Panc1 (cell line): ENCODE results near the gene SPPL2A. TPM values are rescaled to one million over a fixed set of nuclear protein-coding genes. Genes with fewer than 3 reads are reported as not detected.
"Not testable (repeated sequence)": the region's sequence is repeated elsewhere in the genome, so short reads cannot be mapped to it uniquely, and the experiment has no call there.

Experiments
- ATAC-seq: fragments of 200-7000 bp; cut with Tn5 transposase; 2 replicates; pipeline ENCODE4 v1.9.1; 2020; ENCODE audit warnings: mild to moderate bottlenecking, moderate library complexity
- BruUV-seq: library from RNA; stranded (reverse); fragments of 400-500 nt; replicated peaks from 2 replicates; lab custom pipeline; 2021; lab: Mats Ljungman, UMichigan
- CTCF ChIA-PET: fragments of 300-600 bp; sonication (Branson Sonifier 250); formaldehyde crosslinking; loops from one replicate; lab custom pipeline; 2022; ENCODE audit warnings: antibody characterized with exemption; lab: Charles Lee
- POLR2A ChIA-PET: fragments of 300-600 bp; sonication (Branson Sonifier 250); formaldehyde crosslinking; loops from one replicate; lab custom pipeline; 2022; ENCODE audit warnings: antibody characterized with exemption; lab: Charles Lee
- DNase-seq: peaks from one replicate; pipeline ENCODE4 v3.0.0-alpha.2; 2010; ENCODE audit warnings: low read depth, low spot score
- H3K27ac ChIP-seq: 2 replicates; pipeline ENCODE4 v1.5.1; 2011; ENCODE audit warnings: mild to moderate bottlenecking, low read length, inconsistent platforms
- H3K27me3 ChIP-seq: fragments of 200-500 bp; sonication (Bioruptor generic); 2 replicates; pipeline ENCODE4 v1.6.0; 2014; ENCODE audit warnings: low read length, inconsistent platforms; ENCODE audit not compliant: control insufficient read depth, insufficient read depth
- H3K36me3 ChIP-seq: fragments of 200-500 bp; sonication (Bioruptor generic); 2 replicates; pipeline ENCODE4 v1.5.1; 2014; ENCODE audit warnings: inconsistent platforms, mild to moderate bottlenecking, low read length, moderate library complexity; ENCODE audit not compliant: control insufficient read depth, insufficient read depth
- H3K4me1 ChIP-seq: 2 replicates; pipeline ENCODE4 v1.5.1; 2011; ENCODE audit warnings: inconsistent platforms, mild to moderate bottlenecking, low read length, moderate library complexity; ENCODE audit not compliant: control insufficient read depth, insufficient read depth
- H3K4me3 ChIP-seq, 2 experiments: 2 replicates each; pipeline ENCODE4 v1.5.1; 2011 to 2012; ENCODE audit warnings: low read depth in 2 of 2, low read length in 2 of 2, mild to moderate bottlenecking in 2 of 2, inconsistent platforms in 1 of 2, moderate library complexity in 1 of 2
- H3K9me3 ChIP-seq: fragments of 200-500 bp; sonication (Bioruptor generic); 2 replicates; pipeline ENCODE4 v1.5.1; 2014; ENCODE audit warnings: low read depth, mild to moderate bottlenecking, inconsistent platforms, low read length, moderate library complexity; ENCODE audit not compliant: control insufficient read depth, insufficient read depth
- POLR2AphosphoS5 ChIP-seq: IDR thresholded peaks from 2 replicates; pipeline ENCODE4 v1.6.1; 2012; ENCODE audit warnings: mild to moderate bottlenecking, low read depth, low read length, moderate library complexity
- REST ChIP-seq, 2 experiments: IDR thresholded peaks; 2 replicates each; pipeline ENCODE4 v1.6.1; 2011 to 2012; ENCODE audit warnings: low read depth in 2 of 2, control low read depth in 1 of 2, low read length in 1 of 2, mild to moderate bottlenecking in 1 of 2, moderate library complexity in 1 of 2; ENCODE audit not compliant: insufficient read depth in 1 of 2
- SIN3A ChIP-seq: IDR thresholded peaks from 2 replicates; pipeline ENCODE4 v1.6.1; 2012; ENCODE audit warnings: low read depth, mild to moderate bottlenecking, low read length, moderate library complexity, borderline replicate concordance; ENCODE audit not compliant: insufficient read depth
- TCF7L2 ChIP-seq: IDR thresholded peaks from 2 replicates; pipeline ENCODE4 v1.6.1; 2011; ENCODE audit warnings: mild to moderate bottlenecking, low read depth, low read length, inconsistent platforms
- in situ Hi-C: cut with HindIII; loops from 2 replicates; pipeline ENCODE4 v1.10.0; 2016; ENCODE audit warnings: low sequenced_read_pairs, low pct_unique_long_range_greater_than_20kb
- intact Hi-C: fragments of 100-400 bp; cut with micrococcal nuclease; formaldehyde crosslinking; loops from one replicate; pipeline ENCODE4 v1.10.0; 2022; ENCODE audit not compliant: unreplicated experiment
- total RNA-seq: library from RNA; stranded (reverse); gene quantifications from one replicate; pipeline ENCODE4 v1.2.1, GENCODE V29; 2021; ENCODE audit not compliant: unreplicated experiment
- TF ChIP-seq, protein P1 (sequence below): fragments of 450-650 bp; IDR thresholded peaks from 2 replicates; pipeline ENCODE4 v1.5.1; 2017; ENCODE audit warnings: mild to moderate bottlenecking

The SPPL2A gene
- total RNA-seq, 1 experiment from 2014 or later = 154 TPM

DNA sequence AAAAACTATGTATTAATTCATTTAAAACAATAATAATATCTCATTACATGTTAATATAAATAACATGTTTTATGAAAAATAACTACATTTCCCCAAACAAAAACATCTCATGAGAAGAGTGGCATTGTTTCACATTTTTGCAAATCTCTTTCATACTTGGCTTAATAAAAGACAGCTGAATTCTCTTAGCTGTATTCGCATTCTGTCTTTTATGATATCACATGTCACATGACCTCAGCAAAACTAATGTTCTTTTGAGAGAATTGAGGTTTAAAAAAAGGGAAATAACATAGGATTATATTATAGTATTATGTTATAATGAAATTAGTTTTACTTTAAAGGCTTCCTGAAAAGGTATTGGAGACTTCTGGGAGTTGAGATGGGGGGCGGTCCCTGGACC is 48.4 kb upstream of the SPPL2A start:
- POLR2A ChIA-PET = no interaction called here
- H3K4me3 ChIP-seq = no peak overlapping the region
- H3K27ac ChIP-seq = no peak overlapping the region
- no peaks in the 10 kb centered on the region for H3K27me3 ChIP-seq
- TF ChIP-seq, protein P1, sequence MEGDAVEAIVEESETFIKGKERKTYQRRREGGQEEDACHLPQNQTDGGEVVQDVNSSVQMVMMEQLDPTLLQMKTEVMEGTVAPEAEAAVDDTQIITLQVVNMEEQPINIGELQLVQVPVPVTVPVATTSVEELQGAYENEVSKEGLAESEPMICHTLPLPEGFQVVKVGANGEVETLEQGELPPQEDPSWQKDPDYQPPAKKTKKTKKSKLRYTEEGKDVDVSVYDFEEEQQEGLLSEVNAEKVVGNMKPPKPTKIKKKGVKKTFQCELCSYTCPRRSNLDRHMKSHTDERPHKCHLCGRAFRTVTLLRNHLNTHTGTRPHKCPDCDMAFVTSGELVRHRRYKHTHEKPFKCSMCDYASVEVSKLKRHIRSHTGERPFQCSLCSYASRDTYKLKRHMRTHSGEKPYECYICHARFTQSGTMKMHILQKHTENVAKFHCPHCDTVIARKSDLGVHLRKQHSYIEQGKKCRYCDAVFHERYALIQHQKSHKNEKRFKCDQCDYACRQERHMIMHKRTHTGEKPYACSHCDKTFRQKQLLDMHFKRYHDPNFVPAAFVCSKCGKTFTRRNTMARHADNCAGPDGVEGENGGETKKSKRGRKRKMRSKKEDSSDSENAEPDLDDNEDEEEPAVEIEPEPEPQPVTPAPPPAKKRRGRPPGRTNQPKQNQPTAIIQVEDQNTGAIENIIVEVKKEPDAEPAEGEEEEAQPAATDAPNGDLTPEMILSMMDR = no peak
- TF ChIP-seq POLR2AphosphoS5 (no peak), REST (IDR thresholded peaks at IDR 0.05; ENCODE audit: insufficient read depth in 1 of 2, low read depth in 2 of 2, low read length in 1 of 2) (no peak), TCF7L2 (no peak), SIN3A (no peak)
- H3K9me3 ChIP-seq = no peaks in the 10 kb centered on the region
- no peak for DNase-seq
- BruUV-seq = no TSS peak
- no peak for ATAC-seq
- intact Hi-C loops = no loop called here
- CTCF ChIA-PET = no interaction called here
- no peaks in the 10 kb centered on the region for H3K36me3 ChIP-seq
- no peaks in the 10 kb centered on the region for H3K4me1 ChIP-seq
- in situ Hi-C loops = no loop called here

- H3K27me3 ChIP-seq = no peaks in the 10 kb centered on the region
- intact Hi-C loops = no loop called here
- no peak for TF ChIP-seq TCF7L2
- no peak for TF ChIP-seq SIN3A
- TF ChIP-seq, protein P1 = no peak
- no peak for TF ChIP-seq POLR2AphosphoS5
- no peak for TF ChIP-seq REST (IDR thresholded peaks at IDR 0.05; ENCODE audit: insufficient read depth in 1 of 2, low read depth in 2 of 2, low read length in 1 of 2)
- DNase-seq (no peak), ATAC-seq (no peak)
- ChIA-PET CTCF (no interaction called here), POLR2A (interaction anchor here (0.6 kb wide), 1 partner anchor 69 kb away, joined by 6 read pairs; no protein-coding TSS in a partner anchor)
- no TSS peak for BruUV-seq
- no peak overlapping the region for H3K4me3 ChIP-seq
- H3K9me3 ChIP-seq = no peaks in the 10 kb centered on the region
- no peak overlapping the region for H3K27ac ChIP-seq
- in situ Hi-C loops = no loop called here
- no peaks in the 10 kb centered on the region for H3K4me1 ChIP-seq
- H3K36me3 ChIP-seq = no peaks in the 10 kb centered on the region
These were observed 47.6 kb upstream of the SPPL2A start for GRCh38 chr15:50813089-50813488.

DNA sequence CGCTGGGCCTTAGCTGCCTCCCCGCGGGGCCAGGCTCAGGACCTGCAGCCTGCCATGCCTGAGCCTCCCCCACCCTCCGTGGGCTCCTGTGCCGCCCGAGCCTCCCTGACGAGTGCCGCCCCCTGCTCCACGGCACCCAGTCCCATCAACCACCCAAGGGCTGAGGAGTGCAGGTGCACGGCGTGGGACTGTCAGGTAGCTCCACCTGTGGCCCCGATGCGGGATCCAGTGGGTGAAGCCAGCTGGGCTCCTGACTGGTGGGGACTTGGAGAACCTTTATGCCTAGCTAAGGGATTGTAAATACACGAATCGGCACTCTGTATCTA is 46.6 kb upstream of the SPPL2A start:
- H3K36me3 ChIP-seq, CTCF ChIA-PET, BruUV-seq, H3K27me3 ChIP-seq, H3K4me3 ChIP-seq, DNase-seq, in situ Hi-C loops, ATAC-seq, intact Hi-C loops, H3K27ac ChIP-seq, H3K9me3 ChIP-seq, H3K4me1 ChIP-seq: not testable (repeated sequence)
- POLR2A ChIA-PET = interaction anchor here (0.6 kb wide), 1 partner anchor 263 kb away, joined by 4 read pairs; no protein-coding TSS in a partner anchor
